Measurements from ENCODE around the gene APCDD1L. TPM values are rescaled to one million over a fixed set of nuclear protein-coding genes. Genes with fewer than 3 reads are reported as not detected.

APCDD1L gene
- total and polyA plus RNA-seq, 2 experiments from 2014 or later = 0.23 TPM; not detected in 1

- no peak overlapping the region for H3K27ac ChIP-seq
- H3K79me2 ChIP-seq = no peaks in the 10 kb centered on the region
- H4K20me1 ChIP-seq (ENCODE audit: insufficient read depth, poor library complexity, severe bottlenecking) = no peaks in the 10 kb centered on the region
- H3K9me2 ChIP-seq (replicated peaks; ENCODE audit: insufficient read depth) = no peaks in the 10 kb centered on the region
- H3K4me1 ChIP-seq (ENCODE audit: insufficient read depth) = no peaks in the 10 kb centered on the region
- no peaks in the 10 kb centered on the region for H3K36me3 ChIP-seq (replicated peaks; ENCODE audit: insufficient read depth, low read depth)
- peaks cover 8% of the 10 kb centered on the region for H3K9me3 ChIP-seq (ENCODE audit: low read depth)
- H3K27me3 ChIP-seq = no peaks in the 10 kb centered on the region
- DNase-seq (ENCODE audit: low spot score) = no peak
- TF ChIP-seq EZH2 (IDR thresholded peaks at IDR 0.05; ENCODE audit: borderline replicate concordance) (no peak), CTCF (IDR thresholded peaks at IDR 0.05; ENCODE audit: poor library complexity) (no peak), EZH2phosphoT487 (IDR thresholded peaks at IDR 0.05; ENCODE audit: low read depth, severe bottlenecking, unreplicated experiment) (no peak)
- H3K4me3 ChIP-seq = no peak overlapping the region
- WGBS (ENCODE audit: low lambda C conversion rate, missing lambda C conversion rate) = 73% methylated on average over 2 of the region's 2 CpGs
- no peak overlapping the region for H2AFZ ChIP-seq
- H3K4me2 ChIP-seq = no peak overlapping the region
Observed at GRCh38 chr20:58523971-58524315, 8.7 kb upstream of the APCDD1L start.

DNA sequence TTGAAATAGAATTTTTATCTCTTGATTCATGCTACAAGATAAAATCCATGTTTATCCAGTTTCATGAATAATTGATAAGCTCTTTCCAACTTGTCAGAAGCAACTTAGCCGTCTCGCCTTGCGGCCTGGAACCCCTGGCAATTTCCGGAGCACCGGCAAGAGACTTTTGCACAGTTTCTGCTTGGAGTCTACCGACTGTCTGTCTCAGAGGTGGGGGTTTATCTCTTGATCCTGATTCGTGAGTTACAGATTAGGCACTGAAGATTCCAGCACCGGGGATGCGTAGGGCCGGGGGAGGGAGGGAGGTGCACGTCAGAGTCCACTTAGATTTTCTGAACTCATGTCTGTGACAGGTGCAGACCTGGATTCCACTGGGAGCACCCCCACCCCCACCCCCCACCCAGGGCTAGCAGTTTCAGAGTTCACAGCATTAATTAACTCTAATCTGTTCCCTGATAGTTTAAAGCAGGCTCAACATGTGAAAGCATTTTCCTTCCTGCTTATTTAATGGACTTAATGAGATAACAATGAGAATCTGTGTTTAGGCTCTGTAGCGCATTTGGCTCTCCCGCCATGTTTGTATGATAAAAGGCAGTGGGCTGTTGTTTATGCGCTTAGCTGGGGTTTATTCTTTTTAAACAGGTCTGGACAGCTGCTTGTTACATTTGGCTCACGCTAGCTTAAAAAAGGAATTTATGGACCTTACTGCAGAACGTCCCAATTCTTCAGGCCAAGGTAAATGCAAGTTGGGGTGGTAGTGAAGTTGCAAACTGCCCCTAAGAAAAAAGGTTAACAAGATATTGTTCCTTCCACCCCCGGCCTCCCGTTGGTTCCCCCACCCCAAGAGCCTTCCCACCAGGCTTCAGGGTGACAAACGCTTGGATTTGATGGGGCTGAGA lies 8.1 kb upstream of the APCDD1L start:
- Histone ChIP-seq H3K4me1 (ENCODE audit: insufficient read depth) (no peaks in the 10 kb centered on the region), H3K4me3 (no peak overlapping the region), H3K9me3 (ENCODE audit: low read depth) (peaks cover 8% of the 10 kb centered on the region), H3K27me3 (no peaks in the 10 kb centered on the region), H3K36me3 (replicated peaks; ENCODE audit: insufficient read depth, low read depth) (no peaks in the 10 kb centered on the region), H4K20me1 (ENCODE audit: insufficient read depth, poor library complexity, severe bottlenecking) (no peaks in the 10 kb centered on the region), H3K27ac (no peak overlapping the region), H3K79me2 (no peaks in the 10 kb centered on the region), H3K9me2 (replicated peaks; ENCODE audit: insufficient read depth) (no peaks in the 10 kb centered on the region), H2AFZ (no peak overlapping the region), H3K4me2 (no peak overlapping the region)
- 42% methylated on average over 18 of the region's 19 CpGs for WGBS (ENCODE audit: low lambda C conversion rate, missing lambda C conversion rate)
- DNase-seq (ENCODE audit: low spot score) = no peak
- TF ChIP-seq EZH2 (IDR thresholded peaks at IDR 0.05; ENCODE audit: borderline replicate concordance) = no peak

GRCh38 chr20:58522666-58523065 lies 7.5 kb upstream of the APCDD1L start:
- Histone ChIP-seq H2AFZ (no peak overlapping the region), H3K36me3 (replicated peaks; ENCODE audit: insufficient read depth, low read depth) (no peaks in the 10 kb centered on the region), H4K20me1 (ENCODE audit: insufficient read depth, poor library complexity, severe bottlenecking) (no peaks in the 10 kb centered on the region), H3K27me3 (no peaks in the 10 kb centered on the region), H3K4me1 (ENCODE audit: insufficient read depth) (no peaks in the 10 kb centered on the region), H3K27ac (no peak overlapping the region), H3K4me2 (no peak overlapping the region), H3K4me3 (no peak overlapping the region), H3K9me3 (ENCODE audit: low read depth) (peaks cover 8% of the 10 kb centered on the region), H3K9me2 (replicated peaks; ENCODE audit: insufficient read depth) (no peaks in the 10 kb centered on the region), H3K79me2 (no peaks in the 10 kb centered on the region)
- no peak for DNase-seq (ENCODE audit: low spot score)
- TF ChIP-seq EZH2 (IDR thresholded peaks at IDR 0.05; ENCODE audit: borderline replicate concordance) (no peak), EZH2phosphoT487 (IDR thresholded peaks at IDR 0.05; ENCODE audit: low read depth, severe bottlenecking, unreplicated experiment) (no peak), CTCF (IDR thresholded peaks at IDR 0.05; ENCODE audit: poor library complexity) (no peak)
- WGBS (ENCODE audit: low lambda C conversion rate, missing lambda C conversion rate) = 72% methylated on average over 3 of the region's 3 CpGs

- H3K4me1 ChIP-seq (ENCODE audit: insufficient read depth) = no peaks in the 10 kb centered on the region
- 92% methylated on average over 10 of the region's 10 CpGs for WGBS (ENCODE audit: low lambda C conversion rate, missing lambda C conversion rate)
- H3K36me3 ChIP-seq (replicated peaks; ENCODE audit: insufficient read depth, low read depth) = no peaks in the 10 kb centered on the region
- peaks cover 6% of the 10 kb centered on the region for H3K27me3 ChIP-seq
- H3K79me2 ChIP-seq = no peaks in the 10 kb centered on the region
- no peaks in the 10 kb centered on the region for H4K20me1 ChIP-seq (ENCODE audit: insufficient read depth, poor library complexity, severe bottlenecking)
- H2AFZ ChIP-seq = no peak overlapping the region
- no peak overlapping the region for H3K4me2 ChIP-seq
- DNase-seq (ENCODE audit: low spot score) = no peak
- TF ChIP-seq EZH2 (IDR thresholded peaks at IDR 0.05; ENCODE audit: borderline replicate concordance) (no peak), CTCF (IDR thresholded peaks at IDR 0.05; ENCODE audit: poor library complexity) (no peak), EZH2phosphoT487 (IDR thresholded peaks at IDR 0.05; ENCODE audit: low read depth, severe bottlenecking, unreplicated experiment) (no peak)
- no peak overlapping the region for H3K27ac ChIP-seq
- H3K4me3 ChIP-seq = no peak overlapping the region
- H3K9me3 ChIP-seq (ENCODE audit: low read depth) = peaks cover 7% of the 10 kb centered on the region
- H3K9me2 ChIP-seq (replicated peaks; ENCODE audit: insufficient read depth) = no peaks in the 10 kb centered on the region
Observed at GRCh38 chr20:58521763-58522162, 6.6 kb upstream of the APCDD1L start.
